GM19035 (cell line): Measurements from ENCODE around the gene CDK19.
"Not testable (repeated sequence)": the region's sequence is repeated elsewhere in the genome, so short reads cannot be mapped to it uniquely, and the experiment has no call there.

Source experiments
- ATAC-seq: cut with Tn5 transposase; IDR thresholded peaks from one replicate; pipeline ENCODE4 v1.9.1; 2021; ENCODE audit not compliant: unreplicated experiment

CDK19 gene

GRCh38 chr6:110814102-110815014 is 911 bp downstream of the CDK19 start:
- ATAC-seq, result peak; percentile 17

DNA sequence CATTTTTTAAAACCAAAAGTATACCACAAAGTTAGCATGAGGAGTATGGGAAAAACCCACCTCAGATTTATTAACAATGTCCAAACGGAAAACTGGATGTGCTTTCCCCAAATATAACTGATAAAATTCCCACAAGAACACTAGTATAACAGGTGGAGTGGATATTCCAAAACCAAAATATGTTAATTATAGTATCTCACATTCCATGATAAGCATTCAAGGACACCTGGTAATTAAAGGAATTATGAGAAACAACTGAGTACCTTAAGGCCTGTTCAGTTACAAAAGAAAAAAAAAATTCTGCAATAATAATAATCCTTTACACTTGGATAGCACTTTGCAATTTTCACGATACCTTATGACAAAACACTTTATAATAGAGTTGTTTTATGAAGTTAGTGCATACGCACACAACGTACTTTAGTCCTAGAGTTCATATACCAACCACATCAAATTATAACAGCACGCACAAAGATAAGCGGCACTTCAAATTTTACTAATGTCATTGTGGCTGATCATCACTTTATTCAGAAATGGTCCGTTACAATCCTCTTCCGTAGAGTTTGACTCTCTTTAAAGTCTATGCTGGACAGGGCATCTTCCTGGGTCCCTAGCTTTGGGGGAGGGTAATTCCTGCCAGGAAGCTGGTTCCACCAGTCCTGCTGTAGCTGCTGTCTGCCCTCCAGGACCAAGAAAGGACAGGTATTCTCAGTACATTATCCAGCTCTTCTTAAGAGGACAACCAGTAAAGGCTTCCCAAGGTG is 1.7 kb downstream of the CDK19 start:
- ATAC-seq, result no peak

DNA sequence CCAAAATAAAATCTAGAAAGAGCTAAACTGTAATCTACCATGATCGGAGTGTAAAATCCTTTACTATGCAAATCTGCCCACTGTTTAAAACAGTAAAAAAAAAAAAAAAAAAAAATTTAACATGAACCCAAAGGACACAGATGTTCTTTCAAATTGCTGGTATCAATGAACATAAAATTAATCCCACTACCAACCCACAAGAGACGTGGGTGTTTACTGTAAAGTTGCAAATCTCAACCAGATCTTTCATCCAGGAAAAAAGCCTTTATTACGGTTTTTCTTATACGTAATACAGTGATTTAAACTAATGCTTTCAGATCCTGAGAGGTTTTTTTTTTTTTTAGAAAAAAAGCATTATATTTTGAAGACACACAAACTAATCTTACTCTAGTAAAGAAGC is 2.5 kb downstream of the CDK19 start:
- ATAC-seq, result no peak

GRCh38 chr6:110810896-110811586 is 4.2 kb downstream of the CDK19 start:
- no peak for ATAC-seq

DNA sequence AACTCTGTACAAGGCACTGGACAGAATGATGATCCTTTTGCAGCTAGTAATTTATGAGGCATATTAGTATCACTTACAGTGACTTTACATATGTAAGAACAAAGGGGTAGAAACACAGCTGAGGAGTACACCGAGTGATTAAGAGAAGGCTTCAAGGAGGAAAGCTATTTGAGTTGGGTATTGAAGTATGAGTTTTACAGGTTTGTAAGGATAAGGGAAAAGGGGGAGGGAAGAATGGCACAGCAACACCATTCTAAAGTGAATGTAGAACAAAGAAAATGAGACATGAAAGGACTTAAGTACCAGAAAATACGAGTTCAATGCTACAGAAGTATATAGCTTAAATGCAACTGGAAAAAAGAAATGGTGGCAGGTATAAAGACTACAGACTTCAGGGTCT is 5.5 kb downstream of the CDK19 start:
- no peak for ATAC-seq

GRCh38 chr6:110802175-110802574 is 13.1 kb downstream of the CDK19 start:
- ATAC-seq, result not testable (repeated sequence)

- no peak for ATAC-seq
Measured at GRCh38 chr6:110800839-110801196, 14.5 kb downstream of the CDK19 start.

GRCh38 chr6:110800196-110800838 is 15.0 kb downstream of the CDK19 start:
- ATAC-seq, result no peak

DNA sequence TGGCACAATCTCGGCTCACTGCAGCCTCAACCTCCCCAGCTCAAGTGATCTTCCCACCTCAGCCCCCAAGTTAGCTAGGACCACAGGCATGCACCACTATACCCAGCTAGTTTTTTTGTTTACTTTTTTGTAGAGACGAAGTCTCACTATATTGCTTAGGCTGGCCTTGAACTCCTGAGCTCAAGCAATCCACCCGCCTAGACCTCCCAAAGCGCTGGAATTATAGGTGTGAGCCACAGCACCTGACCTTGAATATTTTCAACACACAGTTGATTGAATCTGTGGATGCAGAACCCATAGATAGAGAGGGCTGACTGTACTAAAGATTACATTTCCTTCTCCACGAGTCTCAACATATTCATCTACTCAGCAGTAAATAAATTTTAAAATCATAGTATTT is 15.6 kb downstream of the CDK19 start:
- ATAC-seq, result no peak

- ATAC-seq, result no peak
Measured at GRCh38 chr6:110799189-110799588, 16.1 kb downstream of the CDK19 start.

- no peak for ATAC-seq
Measured at GRCh38 chr6:110795271-110795670, 20.0 kb downstream of the CDK19 start.

GRCh38 chr6:110786696-110787095 is 28.6 kb downstream of the CDK19 start:
- no peak for ATAC-seq

GRCh38 chr6:110786271-110786670 is 29.0 kb downstream of the CDK19 start:
- ATAC-seq, result no peak

DNA sequence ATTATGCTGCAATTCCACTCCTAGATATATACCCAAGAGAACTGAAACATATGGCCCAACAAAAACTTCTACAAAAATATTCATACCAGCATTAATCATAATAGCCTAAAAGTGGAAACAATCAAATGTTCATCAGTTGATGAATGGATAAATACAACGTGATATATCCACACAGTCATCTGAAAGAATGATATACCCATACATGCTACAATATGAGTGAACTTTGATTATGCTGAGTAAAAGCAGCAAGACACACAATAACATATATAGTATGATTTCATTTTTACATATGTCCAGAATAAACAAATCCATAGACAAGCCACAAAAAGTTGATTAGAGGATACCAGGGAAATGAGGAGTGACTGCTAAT is 30.7 kb downstream of the CDK19 start:
- ATAC-seq, result peak; percentile 31

- no peak for ATAC-seq
Measured at GRCh38 chr6:110781522-110782214, 33.6 kb downstream of the CDK19 start.

- ATAC-seq, result no peak
Measured at GRCh38 chr6:110778333-110778732, 36.9 kb downstream of the CDK19 start.

DNA sequence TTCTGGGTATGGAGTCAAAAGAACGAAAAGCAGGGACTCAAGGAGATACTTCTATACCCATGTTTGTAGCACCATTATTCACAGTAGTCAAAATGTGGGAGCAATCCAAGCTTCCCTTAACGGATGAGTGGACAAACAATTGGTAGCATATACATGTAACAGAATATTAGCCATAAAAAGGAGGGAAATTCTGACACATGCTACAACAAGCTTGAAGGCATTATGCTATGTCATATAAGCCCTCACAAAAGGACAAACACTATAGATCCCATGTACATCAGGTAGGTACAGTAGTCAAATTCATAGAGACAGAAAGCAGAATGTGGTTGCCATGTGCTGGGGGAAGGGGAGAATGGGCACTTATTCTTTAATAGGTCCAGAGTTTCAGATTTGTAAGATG is 37.6 kb downstream of the CDK19 start:
- ATAC-seq, result no peak

DNA sequence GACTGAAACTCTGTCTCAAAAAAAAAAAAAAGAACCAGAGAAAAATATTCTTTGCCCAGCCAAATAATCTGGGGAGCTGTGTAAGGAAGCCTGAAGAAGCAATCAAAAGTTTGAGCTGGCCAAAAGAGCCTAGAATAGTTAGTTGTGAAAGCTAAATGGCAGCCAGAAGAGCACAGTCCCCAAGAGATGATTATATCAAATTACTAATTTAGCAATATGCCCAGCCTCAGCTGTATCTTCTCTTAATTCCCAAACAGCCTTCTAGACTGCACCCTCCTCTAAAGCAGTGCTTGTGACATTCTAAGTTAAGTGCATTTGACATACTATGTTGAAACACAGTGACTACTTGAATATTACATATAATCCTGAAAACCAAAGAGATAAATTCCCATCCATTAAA is 38.9 kb downstream of the CDK19 start:
- ATAC-seq, result no peak

GRCh38 chr6:110769923-110770322 is 45.3 kb downstream of the CDK19 start:
- no peak for ATAC-seq

GRCh38 chr6:110768057-110768456 is 47.2 kb downstream of the CDK19 start:
- no peak for ATAC-seq

DNA sequence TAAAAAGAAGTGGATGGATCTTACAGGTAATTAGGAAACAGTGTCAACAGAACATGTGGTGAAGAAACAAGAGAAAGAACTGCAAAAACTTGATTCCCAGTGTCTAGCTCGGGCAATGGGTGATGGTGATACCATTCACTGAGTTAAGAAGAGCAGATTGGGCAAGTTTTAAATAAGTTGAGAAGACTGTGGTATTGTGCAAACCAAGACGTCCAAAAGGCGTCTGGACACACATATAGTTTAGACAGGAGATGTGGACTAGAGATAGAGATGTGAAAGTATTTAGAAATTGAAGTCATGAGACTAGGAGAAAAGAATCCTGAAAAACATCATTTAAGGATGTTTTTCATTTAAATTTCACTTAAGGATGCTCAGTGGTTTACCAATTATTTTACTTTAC is 53.9 kb downstream of the CDK19 start:
- no peak for ATAC-seq
